ENCODE data around the gene TET3. TPM values are rescaled to one million over a fixed set of nuclear protein-coding genes. Genes with fewer than 3 reads are reported as not detected.

TET3 gene
- total RNA-seq, 1 donor from 2014 or later: 92.4 TPM

DNA sequence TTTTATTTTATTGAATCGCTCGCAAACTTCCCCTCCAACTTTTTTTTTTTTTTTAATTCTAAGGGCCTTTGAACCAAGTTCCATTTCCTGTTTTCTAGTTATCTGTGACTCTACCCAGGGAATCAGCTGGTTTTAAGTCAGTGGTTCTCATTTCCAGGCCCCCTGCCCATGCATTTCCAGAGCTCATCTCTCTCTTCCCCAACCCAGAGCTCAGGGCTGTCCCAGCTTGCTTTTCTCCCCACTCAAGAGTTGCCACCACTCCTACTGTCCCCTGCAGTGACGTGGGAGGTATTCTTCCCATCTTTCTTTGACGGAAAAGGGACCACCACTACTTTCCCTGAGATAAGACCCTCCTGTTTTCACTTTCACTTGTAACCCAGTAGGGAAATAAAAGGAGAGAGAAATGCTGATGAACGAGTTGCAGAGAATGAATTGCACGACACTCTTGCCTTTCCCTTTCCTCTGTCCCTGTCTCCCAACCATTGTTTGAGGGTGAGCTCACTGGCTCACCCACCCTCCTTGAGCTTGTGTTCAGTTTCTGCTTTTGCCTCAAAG, 42.1 kb downstream of the TET3 start:
- no peak for DNase-seq
- peak overlapping the region; percentile 68 for H3K4me3 Mint-ChIP-seq (ENCODE audit: unreplicated experiment)
- H3K27ac Mint-ChIP-seq (ENCODE audit: unreplicated experiment): peak overlapping the region; percentile 80
- H3K9me3 Mint-ChIP-seq (ENCODE audit: unreplicated experiment): peaks cover 15% of the 10 kb centered on the region
- H3K4me1 Mint-ChIP-seq (ENCODE audit: low read depth, unreplicated experiment): peaks cover 42% of the 10 kb centered on the region
- H3K27me3 Mint-ChIP-seq (ENCODE audit: unreplicated experiment): peaks cover 13% of the 10 kb centered on the region
- TF ChIP-seq, protein P1, sequence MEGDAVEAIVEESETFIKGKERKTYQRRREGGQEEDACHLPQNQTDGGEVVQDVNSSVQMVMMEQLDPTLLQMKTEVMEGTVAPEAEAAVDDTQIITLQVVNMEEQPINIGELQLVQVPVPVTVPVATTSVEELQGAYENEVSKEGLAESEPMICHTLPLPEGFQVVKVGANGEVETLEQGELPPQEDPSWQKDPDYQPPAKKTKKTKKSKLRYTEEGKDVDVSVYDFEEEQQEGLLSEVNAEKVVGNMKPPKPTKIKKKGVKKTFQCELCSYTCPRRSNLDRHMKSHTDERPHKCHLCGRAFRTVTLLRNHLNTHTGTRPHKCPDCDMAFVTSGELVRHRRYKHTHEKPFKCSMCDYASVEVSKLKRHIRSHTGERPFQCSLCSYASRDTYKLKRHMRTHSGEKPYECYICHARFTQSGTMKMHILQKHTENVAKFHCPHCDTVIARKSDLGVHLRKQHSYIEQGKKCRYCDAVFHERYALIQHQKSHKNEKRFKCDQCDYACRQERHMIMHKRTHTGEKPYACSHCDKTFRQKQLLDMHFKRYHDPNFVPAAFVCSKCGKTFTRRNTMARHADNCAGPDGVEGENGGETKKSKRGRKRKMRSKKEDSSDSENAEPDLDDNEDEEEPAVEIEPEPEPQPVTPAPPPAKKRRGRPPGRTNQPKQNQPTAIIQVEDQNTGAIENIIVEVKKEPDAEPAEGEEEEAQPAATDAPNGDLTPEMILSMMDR (IDR thresholded peaks at IDR 0.05; ENCODE audit: partially characterized antibody, unreplicated experiment): no peak
- no peaks in the 10 kb centered on the region for H3K36me3 Mint-ChIP-seq (ENCODE audit: unreplicated experiment)

DNA sequence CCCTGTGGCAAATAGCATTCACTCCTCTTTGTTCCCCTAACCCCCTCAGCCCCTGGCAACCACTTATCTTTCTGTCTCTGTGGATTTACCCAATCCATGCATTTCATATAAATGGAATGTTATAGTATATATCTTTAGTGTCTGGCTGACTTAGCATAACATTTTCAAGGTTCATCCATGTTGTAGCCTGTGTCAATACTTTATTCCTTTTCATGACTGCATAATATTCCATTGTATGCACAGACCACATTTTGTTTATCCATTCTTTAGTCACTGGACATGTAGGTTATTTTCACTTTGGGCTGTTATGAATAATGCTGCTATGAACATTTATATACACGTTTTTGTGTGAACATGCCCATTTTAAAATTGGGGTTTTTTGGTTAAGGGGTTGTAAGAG, 42.8 kb downstream of the TET3 start:
- TF ChIP-seq, protein P1 (IDR thresholded peaks at IDR 0.05; ENCODE audit: partially characterized antibody, unreplicated experiment): no peak
- DNase-seq: no peak
- peaks cover 14% of the 10 kb centered on the region for H3K27me3 Mint-ChIP-seq (ENCODE audit: unreplicated experiment)
- no peaks in the 10 kb centered on the region for H3K36me3 Mint-ChIP-seq (ENCODE audit: unreplicated experiment)
- H3K4me3 Mint-ChIP-seq (ENCODE audit: unreplicated experiment): no peak overlapping the region
- H3K4me1 Mint-ChIP-seq (ENCODE audit: low read depth, unreplicated experiment): peaks cover 45% of the 10 kb centered on the region
- peaks cover 14% of the 10 kb centered on the region for H3K9me3 Mint-ChIP-seq (ENCODE audit: unreplicated experiment)
- no peak overlapping the region for H3K27ac Mint-ChIP-seq (ENCODE audit: unreplicated experiment)

DNA sequence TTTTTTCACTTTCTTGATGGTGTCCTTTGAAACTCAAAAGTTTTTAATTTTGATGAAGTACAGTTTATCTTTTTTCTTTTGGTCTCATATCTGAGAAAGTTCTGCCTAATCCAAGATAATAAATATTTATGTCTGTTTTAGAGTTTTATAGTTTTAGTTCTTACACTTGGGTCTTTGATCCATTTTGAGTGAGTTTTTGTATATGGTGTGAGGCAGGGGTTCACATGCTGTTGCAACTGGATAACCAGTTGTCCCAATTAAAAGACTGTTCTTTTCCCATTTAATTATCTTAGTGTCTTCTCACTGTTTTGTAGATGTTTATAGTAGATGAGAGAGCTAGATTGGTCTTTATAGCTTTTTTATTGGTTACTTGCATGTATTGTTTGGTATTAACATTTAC, 43.6 kb downstream of the TET3 start:
- TF ChIP-seq, protein P1 (IDR thresholded peaks at IDR 0.05; ENCODE audit: partially characterized antibody, unreplicated experiment): no peak
- H3K27me3 Mint-ChIP-seq (ENCODE audit: unreplicated experiment): peaks cover 16% of the 10 kb centered on the region
- no peak overlapping the region for H3K27ac Mint-ChIP-seq (ENCODE audit: unreplicated experiment)

DNA sequence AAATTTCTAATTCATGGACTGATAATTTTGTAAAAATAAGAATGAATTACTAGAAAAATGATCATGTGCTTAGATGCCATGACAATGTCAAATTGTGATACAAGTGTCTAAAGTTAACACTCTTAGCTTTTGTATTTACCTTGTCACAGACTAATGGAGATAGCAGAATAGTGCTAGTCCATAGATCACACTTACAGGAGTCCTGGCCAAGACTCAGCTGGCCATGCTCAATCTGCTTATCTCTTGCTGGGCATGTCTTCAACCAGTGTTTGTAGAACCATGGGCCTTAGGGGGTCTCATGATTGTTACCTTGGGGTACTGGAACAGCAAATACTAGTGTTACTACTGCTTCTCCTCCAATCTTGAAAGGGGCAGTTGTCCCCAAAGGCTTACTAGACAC, 44.0 kb downstream of the TET3 start:
- Mint-ChIP-seq H3K9me3 (ENCODE audit: unreplicated experiment) (peaks cover 15% of the 10 kb centered on the region), H3K27ac (ENCODE audit: unreplicated experiment) (no peak overlapping the region), H3K4me1 (ENCODE audit: low read depth, unreplicated experiment) (peaks cover 55% of the 10 kb centered on the region), H3K36me3 (ENCODE audit: unreplicated experiment) (no peaks in the 10 kb centered on the region), H3K27me3 (ENCODE audit: unreplicated experiment) (peaks cover 16% of the 10 kb centered on the region), H3K4me3 (ENCODE audit: unreplicated experiment) (no peak overlapping the region)
- no peak for DNase-seq
- TF ChIP-seq, protein P1 (IDR thresholded peaks at IDR 0.05; ENCODE audit: partially characterized antibody, unreplicated experiment): no peak

More for the DNA sequence above, 43.6 kb downstream of the TET3 start:
- Mint-ChIP-seq H3K9me3 (ENCODE audit: unreplicated experiment) (peaks cover 15% of the 10 kb centered on the region), H3K4me3 (ENCODE audit: unreplicated experiment) (no peak overlapping the region), H3K4me1 (ENCODE audit: low read depth, unreplicated experiment) (peaks cover 53% of the 10 kb centered on the region), H3K36me3 (ENCODE audit: unreplicated experiment) (no peaks in the 10 kb centered on the region)
- DNase-seq: no peak

DNA sequence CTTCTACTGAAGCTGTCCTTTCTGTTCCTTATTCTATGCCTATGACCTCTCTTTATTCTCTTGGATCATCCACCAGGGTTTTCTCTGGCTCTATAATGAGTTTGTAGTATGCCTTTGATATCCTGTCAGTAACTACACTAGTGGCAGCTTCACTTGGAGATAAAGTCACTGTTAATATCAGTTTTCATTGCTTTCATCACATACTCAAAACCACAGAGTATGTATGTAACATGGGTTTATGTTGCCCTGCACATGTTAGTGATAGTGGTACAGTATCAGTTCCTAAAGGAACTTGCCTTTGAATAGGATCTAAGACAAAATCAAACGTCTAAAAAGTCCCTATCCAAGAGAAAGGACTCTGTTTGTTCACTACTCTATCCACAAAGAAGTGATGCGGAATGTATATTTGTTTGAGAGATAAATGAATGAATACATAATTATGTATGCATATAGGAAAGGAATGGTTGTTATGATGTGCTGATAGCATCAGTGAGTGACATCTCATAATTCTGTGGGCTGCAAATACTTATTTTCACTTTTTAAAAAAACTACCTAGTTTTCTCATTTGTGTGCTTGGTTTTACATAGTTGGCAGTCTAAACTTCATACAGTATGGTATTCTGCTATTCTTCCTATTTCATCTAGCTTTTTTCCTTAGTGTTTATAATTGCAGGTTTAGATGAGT, 45.1 kb downstream of the TET3 start:
- no peak overlapping the region for H3K4me3 Mint-ChIP-seq (ENCODE audit: unreplicated experiment)
- H3K4me1 Mint-ChIP-seq (ENCODE audit: low read depth, unreplicated experiment): peaks cover 58% of the 10 kb centered on the region
- TF ChIP-seq, protein P1 (IDR thresholded peaks at IDR 0.05; ENCODE audit: partially characterized antibody, unreplicated experiment): no peak
- peaks cover 15% of the 10 kb centered on the region for H3K9me3 Mint-ChIP-seq (ENCODE audit: unreplicated experiment)
- no peak overlapping the region for H3K27ac Mint-ChIP-seq (ENCODE audit: unreplicated experiment)
- H3K36me3 Mint-ChIP-seq (ENCODE audit: unreplicated experiment): no peaks in the 10 kb centered on the region
- no peak for DNase-seq
- peaks cover 10% of the 10 kb centered on the region for H3K27me3 Mint-ChIP-seq (ENCODE audit: unreplicated experiment)

Data from glutamatergic neuron (in vitro differentiated cells).